Stomach (tissue), 4 donors: Measurements from ENCODE around the gene HOXC11.

Experiments used
- CTCF ChIP-seq, 7 experiments: fragments of 450-650 bp in 4 of 7; fragments of 200-600 bp in 3 of 7; sonication (generic) in 3 of 7; IDR thresholded peaks; one replicate each; pipeline ENCODE4 v1.5.1; 2016 to 2019; ENCODE audit warnings: antibody characterized with exemption in 7 of 7, control low read depth in 2 of 7, mild to moderate bottlenecking in 1 of 7
- EP300 ChIP-seq: sonication (generic); formaldehyde crosslinking; IDR thresholded peaks from one replicate; pipeline ENCODE4 v1.6.1; 2017; ENCODE audit warnings: antibody characterized with exemption
- POLR2A ChIP-seq, 4 donors: fragments of 450-650 bp; IDR thresholded peaks; one replicate each; pipeline ENCODE4 v1.6.1; 2016; ENCODE audit warnings: antibody characterized with exemption in 4 of 4, control low read depth in 2 of 4, mild to moderate bottlenecking in 1 of 4, moderate library complexity in 1 of 4
- POLR2AphosphoS5 ChIP-seq, 3 donors: sonication (generic); formaldehyde crosslinking; IDR thresholded peaks; one replicate each; pipeline ENCODE4 v1.6.1; 2016; ENCODE audit warnings: antibody characterized with exemption in 3 of 3

GRCh38 chr12:53952335-53952694 lies 20.6 kb upstream of the HOXC11 start:
- TF ChIP-seq POLR2A (IDR thresholded peaks at IDR 0.05) (no peak), CTCF (IDR thresholded peaks at IDR 0.05) (no peak), EP300 (no peak), POLR2AphosphoS5 (IDR thresholded peaks at IDR 0.05) (no peak)
